Activated T-cell treated with anti-CD3 and anti-CD28 coated beads, Interleukin-2, amount 50 U/mL, for 48 hours (primary cell): ENCODE data around the gene GNPDA1.

Source experiments
- DNase-seq, 2 experiments: peaks; one replicate each; pipeline ENCODE4 v3.0.0-alpha.2; 2020

The GNPDA1 gene

DNA sequence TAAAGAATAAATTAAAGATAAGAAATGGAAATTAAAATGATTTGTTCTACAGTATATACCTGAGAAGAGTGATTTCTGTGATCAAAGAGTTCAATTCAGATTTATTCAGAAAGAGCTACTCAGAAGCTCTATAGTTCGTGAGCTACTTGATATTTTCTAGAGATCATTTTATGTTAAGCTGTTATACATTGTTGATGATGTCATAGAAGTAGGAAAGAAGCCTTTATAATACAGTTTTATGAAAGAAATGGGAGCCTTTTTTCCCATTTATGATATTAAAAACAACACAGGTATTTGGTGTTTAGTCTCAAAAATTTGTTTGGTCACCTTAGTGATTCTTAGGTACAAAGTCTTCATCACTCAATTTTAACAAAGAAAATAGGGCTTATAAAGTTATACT, 23.1 kb downstream of the GNPDA1 start:
- DNase-seq: no peak

- DNase-seq: no peak
Observed at GRCh38 chr5:141986072-141986471, 26.8 kb downstream of the GNPDA1 start.

GRCh38 chr5:141982626-141983025, 30.2 kb downstream of the GNPDA1 start:
- no peak for DNase-seq

GRCh38 chr5:141978389-141978788, 34.4 kb downstream of the GNPDA1 start:
- DNase-seq: no peak

GRCh38 chr5:141976176-141976575, 36.7 kb downstream of the GNPDA1 start:
- no peak for DNase-seq

DNA sequence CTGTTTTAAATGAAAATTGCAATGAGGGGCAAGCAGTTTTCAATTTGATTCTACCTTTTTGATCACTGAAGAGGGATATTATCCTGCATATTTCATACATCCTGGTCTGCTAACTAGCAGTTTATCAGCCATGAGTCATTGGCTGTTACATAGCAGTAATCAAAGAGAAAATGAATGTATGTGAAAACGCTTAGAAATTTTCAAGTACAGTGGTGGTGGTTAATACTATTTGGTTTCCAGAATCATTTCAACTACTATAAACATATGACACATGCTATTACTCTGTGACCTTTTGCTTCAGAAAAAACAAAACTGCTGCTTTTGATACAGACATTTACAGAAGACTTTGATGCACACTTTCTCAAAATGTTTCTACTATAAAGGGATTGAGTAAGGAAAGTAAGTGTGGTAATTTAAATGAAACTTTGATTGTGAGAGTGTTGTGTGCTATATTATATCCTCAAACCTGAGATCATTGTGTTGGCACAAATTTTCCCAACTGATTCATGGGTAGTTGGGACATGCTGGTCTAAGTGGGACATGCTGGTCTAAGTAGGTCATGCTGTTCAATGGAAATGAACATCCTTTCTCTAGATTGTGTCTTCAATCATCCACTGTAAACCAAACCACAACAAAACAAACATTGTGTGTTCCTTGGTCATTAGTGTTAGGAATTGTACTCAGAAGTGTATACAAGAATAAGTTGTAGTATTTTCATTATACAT, 38.8 kb downstream of the GNPDA1 start:
- no peak for DNase-seq

DNA sequence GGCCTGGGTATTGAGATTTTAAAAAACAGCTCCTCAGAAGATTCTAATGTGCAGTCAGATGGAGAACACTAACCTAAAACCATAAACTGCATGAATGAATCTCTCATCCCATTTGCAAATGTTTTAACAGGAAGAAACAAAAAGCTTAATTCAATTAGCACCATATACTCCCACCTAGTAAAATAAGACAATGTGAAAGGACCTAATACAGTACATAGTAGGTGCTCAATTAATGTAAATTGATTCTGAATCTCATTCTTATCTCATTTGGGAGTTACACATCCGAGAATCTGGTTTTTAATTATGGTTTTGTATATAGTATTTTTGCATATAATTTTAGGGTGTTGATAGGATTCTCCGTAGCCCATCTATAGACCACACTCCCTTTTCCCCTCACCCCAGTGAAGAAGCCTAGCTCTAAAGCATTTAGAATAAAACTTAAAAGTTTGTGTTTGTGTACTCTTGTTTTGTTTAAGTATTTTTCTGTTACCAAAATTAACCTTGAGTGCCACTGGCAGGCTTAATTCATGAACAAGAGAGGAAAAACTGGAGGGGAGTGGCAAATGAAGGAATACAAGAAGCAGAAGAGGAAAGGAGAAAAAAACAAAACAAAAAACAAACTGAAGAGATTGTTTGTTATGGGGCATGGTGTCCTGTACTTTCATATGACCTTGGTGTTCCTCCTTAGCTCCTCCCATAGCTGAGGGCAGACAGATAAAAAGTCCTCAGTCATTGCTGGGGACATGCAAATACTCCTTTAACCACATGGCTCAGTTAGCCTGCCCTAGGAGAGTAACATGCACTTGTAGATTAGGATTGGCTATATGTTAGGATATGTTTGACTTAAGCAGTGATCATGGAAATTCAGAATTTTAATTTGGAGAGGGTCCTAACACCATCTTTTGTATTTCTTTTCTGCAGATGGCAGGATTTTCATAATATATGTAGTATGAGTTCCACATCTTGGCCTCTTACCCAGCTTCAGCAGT, 42.8 kb downstream of the GNPDA1 start:
- no peak for DNase-seq

DNA sequence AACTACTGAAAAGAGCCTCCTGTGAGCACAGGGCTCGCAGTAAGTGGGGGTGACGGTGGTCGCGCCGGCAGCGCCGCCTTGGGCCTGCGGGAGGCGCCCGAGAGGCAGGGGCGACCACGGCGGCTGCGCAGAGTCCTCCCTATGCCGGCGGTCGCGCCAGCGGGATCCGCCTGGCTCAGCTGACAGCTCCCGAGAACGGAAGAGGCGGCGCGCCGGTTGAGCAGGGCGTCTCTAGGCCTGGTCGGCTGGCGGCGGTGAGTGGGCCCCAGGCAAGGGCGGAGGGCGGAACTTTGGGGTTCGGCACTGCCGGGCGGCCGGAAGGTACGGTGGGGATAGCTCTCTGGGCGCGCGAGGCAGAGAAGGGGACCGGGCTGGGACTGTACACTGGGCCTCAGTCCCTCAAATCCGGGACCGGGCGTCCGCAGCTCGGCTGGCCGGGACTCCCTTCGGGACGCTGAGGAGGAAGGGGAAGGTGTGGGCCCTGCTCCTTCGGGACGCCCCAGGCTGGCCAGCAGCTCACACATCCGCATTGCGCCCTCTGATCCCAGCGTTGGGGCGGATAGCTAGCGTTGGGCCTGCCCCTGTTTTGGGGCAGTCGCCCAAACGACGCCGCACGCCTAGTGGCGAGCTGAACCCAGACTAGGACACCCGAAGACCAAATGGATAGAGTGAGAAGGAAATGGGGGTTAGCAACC, 43.8 kb downstream of the GNPDA1 start, which contains the start of gene RNF14:
TSS of gene RNF14 (plus strand) at position 192 of the 695 bp plus-strand sequence. CDS start 4,484 bp downstream, outside the sequence.
- peak; percentile 96 to 97 for DNase-seq

DNA sequence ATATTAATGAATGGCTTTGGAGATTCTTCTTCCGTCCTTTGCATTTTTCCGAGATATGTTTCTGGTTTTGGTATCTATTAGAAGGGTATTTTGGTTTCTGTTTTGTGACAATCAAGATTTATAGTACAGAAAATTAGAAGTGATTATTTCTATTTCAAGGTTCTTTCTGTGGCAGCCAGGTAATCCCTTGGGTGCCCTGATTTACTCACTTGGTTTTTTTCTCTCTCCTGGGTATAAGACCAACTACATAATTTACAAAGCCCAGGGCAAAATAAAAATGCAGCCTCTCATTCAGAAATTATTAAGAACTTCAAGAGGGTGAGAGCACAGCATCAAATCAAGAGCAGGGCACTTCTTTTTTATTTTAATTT, 45.9 kb downstream of the GNPDA1 start:
- no peak for DNase-seq

- no peak for DNase-seq
Observed at GRCh38 chr5:141966275-141966962, 46.4 kb downstream of the GNPDA1 start.

DNA sequence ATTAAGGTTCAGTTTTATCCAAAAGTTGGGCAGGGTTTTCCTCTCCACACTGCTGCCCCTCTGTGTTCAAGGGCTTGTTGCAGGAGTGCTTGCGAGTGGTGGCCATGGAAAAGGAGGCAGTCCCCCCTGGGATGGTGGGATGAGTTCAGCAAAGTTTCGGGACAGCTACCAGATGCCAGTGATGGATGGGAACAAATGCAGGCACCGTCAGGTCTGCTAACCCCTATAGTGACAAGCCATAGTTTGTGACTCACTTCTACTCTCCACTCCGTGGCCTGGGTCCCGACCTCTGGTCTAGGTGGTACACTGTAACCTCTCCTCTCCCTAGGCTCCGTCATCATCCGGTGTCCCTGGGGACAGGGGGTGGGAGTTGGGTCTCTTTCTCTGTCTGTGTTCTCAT, 47.8 kb downstream of the GNPDA1 start:
- DNase-seq: no peak

DNA sequence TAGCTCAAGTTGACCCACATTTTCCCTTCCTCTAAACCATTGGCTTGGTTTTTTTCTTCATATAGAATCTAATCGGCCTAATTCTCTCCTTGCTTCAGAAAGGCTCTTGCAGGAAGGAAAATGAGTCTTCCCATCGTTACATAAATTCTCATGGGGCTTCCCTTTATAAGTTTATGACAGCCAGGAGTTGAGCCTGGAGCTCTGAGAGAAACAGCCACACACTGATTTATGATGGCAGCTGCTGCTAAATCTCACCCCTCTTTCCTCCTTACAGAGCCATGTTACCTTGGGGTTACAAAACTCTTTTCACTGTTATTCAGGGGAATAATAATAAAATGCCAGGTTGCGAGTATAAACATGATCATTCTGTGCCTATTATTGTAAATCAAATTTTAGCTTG, 49.1 kb downstream of the GNPDA1 start:
- DNase-seq: no peak

GRCh38 chr5:141961466-141961865, 51.4 kb downstream of the GNPDA1 start:
- no peak for DNase-seq

GRCh38 chr5:141960449-141961323, 52.1 kb downstream of the GNPDA1 start:
- DNase-seq: peak; percentile 94 to 96

GRCh38 chr5:141960018-141960417, 52.8 kb downstream of the GNPDA1 start:
- DNase-seq: peak; percentile 46 to 60

GRCh38 chr5:141958546-141959172, 54.2 kb downstream of the GNPDA1 start:
- DNase-seq: peak in 1 of 2 experiments; percentile 38

DNA sequence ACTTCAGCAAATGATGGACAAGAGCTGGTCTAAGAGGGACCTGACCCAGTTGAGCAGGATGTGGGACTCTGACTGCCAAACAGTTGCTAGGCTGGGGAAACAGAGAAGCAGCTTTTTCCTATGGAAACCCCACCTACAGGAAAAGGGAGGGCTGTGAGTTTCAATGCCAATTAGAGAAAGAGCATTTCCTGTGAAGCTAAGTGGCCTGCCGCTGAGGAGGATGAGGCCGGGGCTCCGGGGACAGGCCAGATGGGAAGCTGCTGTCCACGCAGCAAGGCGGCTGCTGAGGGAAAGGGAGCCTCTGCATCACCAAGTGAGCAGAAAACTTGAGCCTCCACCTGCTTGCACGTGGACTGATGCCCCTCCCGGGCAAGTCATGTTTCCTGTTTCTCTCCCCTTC, 54.7 kb downstream of the GNPDA1 start, which contains the start of gene PCDH12:
TSS of gene PCDH12 (minus strand) at position 90 of the 400 bp plus-strand sequence. CDS start 351 bp downstream, outside the sequence.
- peak in 1 of 2 experiments; percentile 45 for DNase-seq

- DNase-seq: no peak
Observed at GRCh38 chr5:141957367-141957996, 55.3 kb downstream of the GNPDA1 start.

DNA sequence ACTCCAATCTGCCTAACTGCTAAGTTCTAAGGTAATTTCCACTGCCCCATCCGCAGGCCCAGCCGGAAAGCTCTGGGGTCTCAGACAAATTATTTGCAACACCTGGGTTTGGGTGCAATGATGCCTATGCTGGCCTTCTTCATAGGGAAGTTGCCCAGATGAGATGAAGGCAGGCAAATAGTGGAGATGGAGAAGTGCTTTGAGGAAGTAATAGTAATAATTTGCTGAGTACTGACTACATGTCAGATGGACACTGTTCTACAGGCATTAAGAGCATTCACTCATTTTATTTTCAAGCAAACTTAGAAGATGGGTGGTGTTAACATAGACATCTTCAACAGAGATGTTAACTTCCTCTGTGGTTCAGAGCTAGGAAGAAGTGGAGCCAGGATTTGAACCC, 58.6 kb downstream of the GNPDA1 start:
- DNase-seq: no peak

- DNase-seq: no peak
Observed at GRCh38 chr5:141952020-141952419, 60.8 kb downstream of the GNPDA1 start.
